OCI-LY7 (cell line): ENCODE measurements around the gene ECI1.

Source experiments
- EZH2phosphoT487 ChIP-seq: fragments of 200-600 bp; sonication (generic); IDR thresholded peaks from 2 replicates; pipeline ENCODE4 v1.6.1; 2018; ENCODE audit warnings: low read depth, borderline replicate concordance, mild to moderate bottlenecking, mixed run types, antibody characterized with exemption, low read length, moderate library complexity, mixed read lengths
- TF ChIP-seq, protein P1 (sequence below): fragments of 200-600 bp; sonication (generic); conservative IDR thresholded peaks from 2 replicates; pipeline ENCODE4 v1.5.1; 2014; ENCODE audit warnings: mild to moderate bottlenecking, antibody characterized with exemption, low read length, moderate library complexity, mixed read lengths

DNA sequence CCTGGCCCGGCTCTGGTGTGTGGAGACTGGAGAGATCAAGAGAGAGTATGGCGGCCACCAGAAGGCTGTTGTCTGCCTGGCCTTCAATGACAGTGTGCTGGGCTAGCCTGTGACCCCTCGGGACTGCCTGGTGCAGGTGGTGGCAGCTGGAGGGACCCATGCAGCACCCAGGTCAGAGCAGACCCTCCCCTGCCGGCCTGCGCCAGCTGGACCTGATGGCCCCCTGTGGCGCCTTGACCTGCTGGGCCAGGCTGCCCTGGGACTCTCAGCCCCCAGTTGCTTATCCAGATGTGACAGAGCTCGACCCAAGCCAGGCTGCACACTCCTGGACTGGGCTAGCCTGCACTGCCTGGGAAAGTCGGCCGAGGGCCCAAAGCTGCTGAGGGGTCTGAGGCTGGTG, 42.6 kb downstream of the ECI1 start:
- TF ChIP-seq, protein P1, sequence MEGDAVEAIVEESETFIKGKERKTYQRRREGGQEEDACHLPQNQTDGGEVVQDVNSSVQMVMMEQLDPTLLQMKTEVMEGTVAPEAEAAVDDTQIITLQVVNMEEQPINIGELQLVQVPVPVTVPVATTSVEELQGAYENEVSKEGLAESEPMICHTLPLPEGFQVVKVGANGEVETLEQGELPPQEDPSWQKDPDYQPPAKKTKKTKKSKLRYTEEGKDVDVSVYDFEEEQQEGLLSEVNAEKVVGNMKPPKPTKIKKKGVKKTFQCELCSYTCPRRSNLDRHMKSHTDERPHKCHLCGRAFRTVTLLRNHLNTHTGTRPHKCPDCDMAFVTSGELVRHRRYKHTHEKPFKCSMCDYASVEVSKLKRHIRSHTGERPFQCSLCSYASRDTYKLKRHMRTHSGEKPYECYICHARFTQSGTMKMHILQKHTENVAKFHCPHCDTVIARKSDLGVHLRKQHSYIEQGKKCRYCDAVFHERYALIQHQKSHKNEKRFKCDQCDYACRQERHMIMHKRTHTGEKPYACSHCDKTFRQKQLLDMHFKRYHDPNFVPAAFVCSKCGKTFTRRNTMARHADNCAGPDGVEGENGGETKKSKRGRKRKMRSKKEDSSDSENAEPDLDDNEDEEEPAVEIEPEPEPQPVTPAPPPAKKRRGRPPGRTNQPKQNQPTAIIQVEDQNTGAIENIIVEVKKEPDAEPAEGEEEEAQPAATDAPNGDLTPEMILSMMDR, result no peak
- TF ChIP-seq EZH2phosphoT487, result no peak
